GM19099 (cell line): ENCODE data around the gene CCDC60.

Source experiments
- POLR2A ChIP-seq: IDR thresholded peaks from 3 replicates; pipeline ENCODE4 v1.6.1; 2011; ENCODE audit warnings: low read depth; ENCODE audit not compliant: insufficient read length; ENCODE audit errors: extremely low read depth

Gene CCDC60, protein sequence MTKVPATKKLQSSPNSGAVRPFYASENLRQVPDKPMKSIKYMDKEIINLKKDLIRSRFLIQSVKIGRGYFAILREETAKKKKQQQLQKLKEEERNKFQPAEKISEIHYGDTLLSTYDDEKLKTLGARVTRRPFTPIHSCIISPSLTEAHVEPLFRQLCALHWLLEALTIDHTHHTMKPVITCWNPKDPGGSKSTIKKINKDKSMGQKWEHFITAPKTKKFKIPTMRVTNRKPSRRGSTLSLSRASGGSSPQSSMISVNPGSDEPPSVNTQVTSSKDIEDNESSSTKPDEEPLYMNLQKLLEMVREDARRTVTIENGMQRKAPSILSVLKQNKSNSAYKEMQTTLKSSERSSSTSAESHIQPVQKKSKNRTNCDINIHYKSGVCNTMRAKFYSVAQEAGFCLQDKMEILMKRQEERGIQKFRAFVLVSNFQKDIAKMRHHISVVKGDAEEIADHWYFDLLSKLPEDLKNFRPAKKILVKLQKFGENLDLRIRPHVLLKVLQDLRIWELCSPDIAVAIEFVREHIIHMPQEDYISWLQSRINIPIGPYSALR

DNA sequence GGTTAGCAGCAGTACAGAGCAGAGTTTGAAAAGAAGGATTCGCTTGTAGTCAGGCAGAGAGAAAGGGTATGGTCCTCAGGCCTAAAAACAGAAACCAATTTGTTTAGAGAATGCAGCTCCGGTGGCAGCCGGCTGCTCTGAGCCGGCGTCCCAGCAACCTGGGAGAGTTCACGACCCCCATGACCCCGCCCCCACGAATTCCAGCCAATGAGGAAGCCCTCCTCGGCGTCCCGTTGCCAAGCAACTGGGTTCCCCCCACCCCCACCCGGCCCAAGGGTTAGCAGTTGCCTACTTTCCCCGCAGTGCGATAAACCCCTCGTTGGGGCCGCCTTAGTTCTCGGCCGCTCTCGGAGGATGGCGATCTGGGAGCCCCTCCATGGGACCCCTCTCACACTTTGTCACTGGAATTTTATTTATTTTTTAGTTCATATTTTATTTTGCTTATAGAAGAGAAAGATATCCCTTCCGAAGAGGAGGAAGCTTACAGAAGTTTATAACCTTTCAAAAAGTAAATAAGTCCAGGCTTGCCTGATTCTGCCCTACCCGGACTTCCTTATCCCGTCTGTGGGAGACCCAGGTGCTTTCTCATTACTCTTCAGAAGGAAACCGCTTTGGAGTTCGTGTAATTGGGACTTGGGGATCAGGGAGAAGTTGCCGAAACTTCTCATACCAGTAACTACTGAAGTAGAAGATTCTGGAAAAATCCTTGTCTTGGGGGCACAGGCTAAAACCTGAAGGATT lies at the start of gene CCDC60:
CCDC60 (plus strand) TSS at position 300 of the 741 bp plus-strand sequence. CDS start 448 bp downstream, outside the sequence.
- no peak for TF ChIP-seq POLR2A

DNA sequence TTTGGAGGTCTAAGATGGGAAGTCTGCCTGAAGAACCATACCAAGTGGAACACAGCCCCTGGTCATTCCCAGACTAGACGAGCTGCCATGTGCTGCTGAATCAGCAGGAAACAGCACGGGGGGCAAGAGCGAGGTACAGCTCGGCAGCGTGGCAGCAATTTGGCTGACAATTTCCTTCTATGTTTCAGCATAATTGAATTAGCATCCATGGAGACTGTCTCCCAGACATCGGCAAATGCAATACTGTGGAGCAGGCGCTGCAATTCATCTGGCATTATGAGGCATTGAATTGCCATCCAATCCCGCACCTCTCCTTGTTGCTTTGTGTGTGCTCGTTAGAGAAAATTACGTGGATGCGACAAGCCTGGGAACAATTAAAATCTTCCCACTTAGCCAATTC lies 46.0 kb upstream of the CCDC60 start:
- TF ChIP-seq POLR2A: no peak

DNA sequence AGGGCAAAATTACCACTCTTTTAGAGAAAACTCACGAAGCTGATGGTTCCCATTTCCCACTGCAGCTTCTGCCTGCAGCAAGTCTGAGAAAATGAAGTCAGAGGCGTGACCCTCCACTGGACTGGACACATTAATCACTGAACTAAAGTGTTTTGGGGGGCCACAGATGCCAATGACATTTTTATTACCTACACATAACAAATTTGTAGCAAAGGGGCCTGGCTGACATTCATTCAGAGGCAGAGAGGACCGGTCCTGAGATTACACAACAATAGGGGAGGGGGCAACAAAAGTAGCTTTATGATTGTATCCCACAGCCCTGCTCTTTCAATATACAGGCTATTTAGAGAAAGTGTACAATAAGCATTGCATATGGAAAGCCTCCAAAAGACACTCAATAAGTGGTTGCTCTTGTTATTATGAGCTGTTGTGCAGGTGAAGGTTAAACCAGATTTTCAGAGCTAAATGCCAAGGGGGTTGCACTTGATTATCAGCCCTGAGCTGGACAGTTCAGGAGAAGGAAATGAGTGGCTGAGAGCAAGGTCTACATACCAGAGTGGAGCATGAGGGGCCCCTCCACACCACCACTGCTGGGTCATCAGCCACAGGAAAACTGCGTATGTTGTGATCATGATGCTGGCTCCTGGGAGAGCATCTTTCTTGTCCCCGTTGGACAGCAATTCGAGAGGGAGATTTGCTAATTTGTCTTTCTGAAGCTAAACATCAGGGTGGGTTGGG lies 41.5 kb upstream of the CCDC60 start:
- no peak for TF ChIP-seq POLR2A

DNA sequence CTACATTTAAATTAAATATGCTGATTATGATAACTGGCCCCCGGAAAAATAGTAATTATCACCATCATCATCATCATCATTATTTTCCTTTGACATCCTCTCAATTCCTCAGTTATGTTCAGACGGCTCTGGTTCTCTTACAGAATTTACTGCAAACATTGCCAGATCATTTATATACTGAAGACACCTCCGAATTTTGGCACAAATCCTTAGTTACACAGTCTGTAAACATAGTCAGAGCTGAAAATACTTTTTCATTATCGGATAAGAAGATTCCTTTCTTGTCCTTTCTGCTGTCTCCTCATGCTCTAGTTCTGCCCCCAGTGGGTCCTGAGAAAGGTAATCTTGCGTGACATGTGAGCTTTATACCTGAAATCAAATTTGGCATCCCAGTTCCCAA lies 40.3 kb upstream of the CCDC60 start:
- TF ChIP-seq POLR2A: no peak

DNA sequence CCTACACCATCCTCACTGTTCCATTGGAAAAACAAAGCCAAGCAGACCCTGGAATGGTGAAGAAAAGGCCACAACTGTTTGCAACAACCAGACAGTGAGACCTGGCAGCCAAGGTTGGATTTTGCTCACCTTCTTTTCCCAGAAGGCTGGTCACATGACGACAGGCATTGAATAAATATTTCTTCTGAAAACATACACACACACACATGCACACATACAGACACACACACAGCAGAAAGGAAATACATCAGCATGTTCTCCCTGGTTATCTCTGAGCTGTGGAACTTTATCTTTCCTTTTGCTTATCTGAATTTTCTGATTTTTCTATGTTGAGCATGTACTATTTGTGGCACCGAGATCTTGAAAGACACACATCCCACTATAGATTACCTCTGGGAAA lies 38.0 kb upstream of the CCDC60 start:
- TF ChIP-seq POLR2A: no peak

DNA sequence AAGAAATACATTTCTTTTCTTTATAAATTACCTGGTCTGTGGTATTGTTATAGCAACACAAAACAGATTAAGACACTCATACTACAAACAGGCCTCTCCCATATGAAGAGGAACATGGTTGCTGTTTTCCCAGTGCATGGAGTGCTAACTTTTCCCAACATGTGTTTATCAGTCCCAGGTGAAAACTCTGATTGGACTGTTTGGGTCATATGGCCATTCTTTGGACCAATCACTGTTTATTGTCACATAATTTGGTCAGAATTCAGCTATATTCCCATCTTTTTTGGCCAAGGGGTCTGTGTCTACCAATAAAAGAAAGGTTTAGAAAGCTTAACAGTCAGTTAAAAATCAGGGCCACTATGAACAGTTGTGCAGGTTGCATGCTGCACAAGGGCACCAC lies 35.4 kb upstream of the CCDC60 start:
- TF ChIP-seq POLR2A: no peak

DNA sequence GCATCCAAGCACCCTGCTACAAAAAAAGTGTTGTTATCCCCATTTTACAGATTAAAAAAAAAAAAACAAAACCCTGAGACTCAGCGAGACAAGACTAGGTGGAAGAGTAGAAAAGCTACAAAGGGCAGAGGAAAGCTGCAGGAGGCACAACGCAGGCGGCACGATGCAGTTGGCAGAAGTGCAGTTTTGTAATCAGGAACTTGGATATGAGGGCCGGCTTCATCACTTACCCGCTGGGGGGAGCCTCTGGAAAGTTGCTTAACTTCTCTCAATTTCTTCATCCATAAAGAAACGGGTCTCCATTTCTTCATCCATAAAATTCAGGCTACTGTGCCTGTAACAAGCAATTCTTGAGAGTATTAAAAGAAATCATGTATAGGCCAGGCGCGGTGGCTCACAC lies 33.1 kb upstream of the CCDC60 start:
- no peak for TF ChIP-seq POLR2A

DNA sequence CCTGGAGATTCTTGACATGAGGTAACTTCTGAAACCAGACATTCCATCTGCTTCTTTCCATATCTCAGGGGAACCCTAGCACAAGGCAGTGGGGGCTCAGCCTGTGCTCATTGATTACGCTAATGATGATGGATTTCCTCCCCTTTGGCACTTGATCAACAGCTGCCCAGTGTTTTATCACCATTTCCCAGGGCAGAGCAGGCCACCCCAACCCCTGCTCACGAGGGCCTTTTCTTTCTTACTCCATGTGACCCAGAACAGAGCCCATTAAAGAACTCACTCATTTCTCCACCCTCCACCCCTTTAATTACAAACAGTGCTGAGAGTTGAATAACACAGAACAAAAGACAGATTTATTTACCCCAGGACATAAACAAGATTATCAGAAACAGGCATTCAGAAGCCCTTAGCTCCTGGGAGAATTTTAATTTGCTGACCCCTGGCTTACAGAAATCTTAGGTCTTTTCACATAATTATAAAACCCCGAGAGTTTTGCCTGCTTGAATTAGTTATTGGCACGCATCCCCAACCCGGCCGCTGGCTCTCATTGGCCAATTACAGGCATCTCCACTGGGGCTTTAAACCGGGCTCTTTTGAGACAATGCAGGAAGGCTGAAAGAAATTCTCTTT lies 32.0 kb upstream of the CCDC60 start:
- no peak for TF ChIP-seq POLR2A

DNA sequence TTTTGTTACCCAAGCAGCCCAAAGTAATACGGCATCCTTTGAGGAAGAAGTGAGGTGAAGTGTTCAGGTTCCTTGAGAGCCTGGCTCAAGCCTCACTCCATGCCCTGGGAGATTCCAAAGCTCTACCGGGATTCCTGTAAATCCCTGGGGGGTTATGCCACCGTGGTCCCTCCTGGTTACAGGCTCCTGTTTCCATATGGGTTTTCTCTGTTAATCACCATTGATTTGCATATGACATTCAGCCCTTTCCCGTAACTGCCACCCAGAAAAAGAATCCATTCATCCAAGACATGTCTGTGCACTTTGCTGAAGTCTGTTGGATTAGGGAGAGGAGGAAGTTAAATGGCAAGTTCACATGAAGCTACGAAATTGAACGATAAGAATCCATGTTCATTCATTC lies 27.9 kb upstream of the CCDC60 start:
- TF ChIP-seq POLR2A: no peak

DNA sequence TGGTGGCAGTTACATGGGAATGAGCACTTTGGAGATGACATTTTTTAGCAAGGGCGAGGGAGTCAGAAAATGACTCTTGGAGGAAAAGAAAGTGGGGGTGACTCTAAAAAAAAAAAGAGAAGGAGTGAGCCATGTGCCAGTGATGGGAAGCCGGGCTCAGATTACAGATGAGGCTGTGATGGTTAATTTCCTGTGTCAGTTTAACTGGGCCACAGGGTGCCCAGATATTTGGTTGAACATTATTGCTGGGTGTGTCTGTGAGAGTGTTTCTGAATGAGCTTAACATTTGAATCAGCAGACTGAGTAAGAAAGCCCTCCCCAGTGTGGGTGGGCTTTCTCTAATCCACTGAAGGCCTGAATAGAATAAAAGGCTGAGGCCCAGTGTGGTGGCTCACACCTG lies 26.8 kb upstream of the CCDC60 start:
- TF ChIP-seq POLR2A: no peak

DNA sequence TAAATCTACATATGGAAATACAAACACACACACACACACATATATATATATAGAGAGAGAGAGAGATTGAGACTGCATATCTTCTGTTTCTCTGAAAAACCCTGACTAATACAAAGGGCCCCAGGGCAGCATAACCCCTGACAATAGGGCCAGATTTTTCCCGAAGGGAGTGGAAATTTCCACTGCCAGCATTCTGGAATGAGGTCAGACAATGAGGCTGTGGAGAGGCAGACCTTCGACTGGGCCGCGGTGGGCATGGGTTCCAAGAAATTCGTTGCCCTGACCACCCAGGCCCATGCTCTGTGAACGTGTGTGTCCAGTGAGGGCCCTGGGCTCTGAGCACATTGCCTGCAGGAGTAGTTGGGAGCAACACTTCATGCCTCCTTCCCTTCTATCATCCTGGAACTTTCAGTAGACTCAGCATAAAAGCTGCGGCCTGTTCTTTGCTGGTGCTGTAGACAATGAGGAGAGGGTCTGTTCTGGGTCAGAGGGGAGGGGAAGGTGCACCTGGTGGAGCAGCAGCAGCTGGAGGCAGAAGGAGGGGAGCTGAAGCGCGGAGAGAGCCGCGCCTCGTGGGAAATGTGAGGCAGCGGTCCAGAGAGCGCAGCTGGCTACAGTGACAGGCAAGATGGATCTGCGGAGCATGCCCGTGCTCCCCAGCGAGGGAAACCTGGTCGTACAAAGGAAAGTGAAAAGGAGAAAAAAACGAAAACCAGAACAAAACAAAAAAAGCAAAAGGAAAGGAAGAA lies 25.6 kb upstream of the CCDC60 start:
- no peak for TF ChIP-seq POLR2A

DNA sequence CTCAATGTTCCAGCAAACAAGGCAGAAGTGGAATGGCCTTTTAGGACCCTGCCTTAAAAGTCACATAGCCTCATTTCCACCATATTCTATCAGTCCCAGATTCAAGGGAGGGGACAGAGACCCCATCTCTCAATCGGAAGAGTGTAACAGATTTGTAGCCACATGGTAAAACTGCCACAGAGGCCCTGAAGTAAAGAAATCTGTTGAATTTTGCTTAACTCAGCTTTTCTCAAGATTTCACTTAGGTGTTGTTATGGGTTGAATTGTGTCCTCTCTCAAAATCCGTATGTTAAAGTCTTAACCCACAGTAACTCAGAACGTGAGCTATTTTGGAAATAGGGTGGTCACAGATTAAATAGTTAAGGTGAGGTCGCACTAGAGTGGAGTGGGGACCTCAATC lies 22.7 kb upstream of the CCDC60 start:
- TF ChIP-seq POLR2A: no peak

DNA sequence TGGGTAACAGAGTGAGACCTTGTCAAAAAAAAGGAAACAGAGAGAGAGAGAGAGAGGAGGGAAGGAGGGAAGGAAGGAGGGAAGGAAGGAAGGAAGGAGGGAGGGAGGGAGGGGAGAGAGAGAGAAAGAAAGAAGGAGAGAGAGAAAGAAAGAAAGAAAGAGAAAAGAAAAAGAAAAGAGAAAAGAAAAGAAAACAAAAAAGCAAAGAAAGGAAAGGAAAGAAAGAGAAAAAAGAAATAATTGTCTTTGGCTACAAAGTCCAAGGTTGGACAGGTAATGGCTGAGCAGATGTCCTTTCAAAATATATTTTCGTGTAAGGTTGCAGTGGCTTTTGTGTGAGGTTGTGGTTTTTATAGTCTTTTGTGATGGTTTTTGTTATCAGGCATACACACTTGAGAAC lies 21.6 kb upstream of the CCDC60 start:
- no peak for TF ChIP-seq POLR2A

DNA sequence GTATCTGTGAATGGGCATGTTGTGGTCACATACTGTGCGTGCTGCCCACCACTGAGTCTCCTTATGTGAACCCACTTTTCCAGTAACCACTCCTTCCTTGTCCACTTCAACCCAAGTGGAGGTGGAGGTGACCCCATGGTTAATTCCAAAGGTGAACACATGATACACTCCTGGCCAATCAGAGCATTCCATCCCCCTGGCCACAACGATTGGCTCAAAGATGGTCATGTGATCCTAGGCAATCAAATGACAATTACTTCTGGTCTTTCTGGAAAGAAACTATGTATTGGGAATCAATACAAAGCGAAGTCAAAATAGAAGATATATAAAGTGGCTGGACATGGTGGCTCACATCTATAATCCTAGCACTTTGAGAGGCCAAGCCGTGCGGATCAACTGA lies 20.2 kb upstream of the CCDC60 start:
- TF ChIP-seq POLR2A: no peak
